ENCODE results near the gene PIGQ.

The PIGQ gene

GRCh38 chr16:628321-629061 is 58.7 kb downstream of the PIGQ start:
- no peak for DNase-seq (ENCODE audit: low spot score)

- no peak for DNase-seq (ENCODE audit: low spot score)
Observed at GRCh38 chr16:629185-629832, 59.5 kb downstream of the PIGQ start.

- DNase-seq (ENCODE audit: low spot score) = no peak
Observed at GRCh38 chr16:629833-630248, 60.1 kb downstream of the PIGQ start.

- no peak for DNase-seq (ENCODE audit: low spot score)
Observed at GRCh38 chr16:630249-630814, 60.6 kb downstream of the PIGQ start.

- DNase-seq (ENCODE audit: low spot score) = no peak
Observed at GRCh38 chr16:630815-631405, 61.1 kb downstream of the PIGQ start, which contains the start of gene WFIKKN1. TSS of gene WFIKKN1 (plus strand) at chr16:630985. CDS start at chr16:631254, 269 bp downstream.

- DNase-seq (ENCODE audit: low spot score) = no peak
Observed at GRCh38 chr16:631808-632358, 62.1 kb downstream of the PIGQ start.

- DNase-seq (ENCODE audit: low spot score) = no peak
Observed at GRCh38 chr16:632486-633335, 62.9 kb downstream of the PIGQ start.

- DNase-seq (ENCODE audit: low spot score) = no peak
Observed at GRCh38 chr16:633336-634050, 63.7 kb downstream of the PIGQ start.
